K562 (cell line): Measurements from ENCODE around the gene DGCR8. TPM values are rescaled to one million over a fixed set of nuclear protein-coding genes. Genes with fewer than 3 reads are reported as not detected.

ENCODE experiments used
- ATAC-seq: fragments of 200-7000 bp; cut with Tn5 transposase; 3 replicates; pipeline ENCODE4 v1.9.1; 2020; ENCODE audit warnings: moderate library complexity
- BruUV-seq: library from RNA; stranded (reverse); fragments of 400-500 nt; replicated peaks from 2 replicates; lab custom pipeline; 2021; lab: Mats Ljungman, UMichigan
- CTCF ChIA-PET: fragments of 300-600 bp; formaldehyde crosslinking; extraction: SDS; loops from one replicate; lab custom pipeline; 2021; ENCODE audit warnings: low intra/inter-chr PET ratio; lab: Yijun Ruan, JAX
- POLR2A ChIA-PET: fragments of 300-600, 350-650 bp; sonication (Branson Sonifier 250); formaldehyde crosslinking; extraction: SDS; loops from one replicate; lab custom pipeline; 2021; ENCODE audit warnings: antibody characterized with exemption, inconsistent platforms; lab: Yijun Ruan, JAX
- DNase-seq, 4 experiments: peaks; one replicate each; pipeline versions ENCODE4 v3.0.0 to v3.0.0-alpha.2; 2011 to 2018; ENCODE audit warnings: low spot score in 3 of 4, mixed read lengths in 3 of 4; ENCODE audit errors: extremely low read depth in 1 of 4
- FAIRE-seq: peaks from 2 replicates; lab custom pipeline; 2011; peaks lifted over from hg19 to GRCh38; lab: Jason Lieb, UNC
- H2AFZ ChIP-seq: 2 replicates; pipeline ENCODE4 v1.6.0; 2011; ENCODE audit warnings: low read depth, low read length, control low read depth, inconsistent platforms
- H3K27ac ChIP-seq: fragments of 200-600 bp; 3 replicates; pipeline ENCODE4 v1.8.0; 2011; ENCODE audit warnings: low read depth, mild to moderate bottlenecking, control low read depth, inconsistent platforms, low read length, moderate library complexity, mixed read lengths; ENCODE audit errors: extremely low read depth
- H3K27me3 ChIP-seq, 2 experiments: fragments of 300-600 bp in 1 of 2; 2 replicates in 1 of 2; 3 replicates in 1 of 2; pipeline versions ENCODE4 v1.6.0 to v1.8.0; 2011; ENCODE audit warnings: inconsistent platforms in 2 of 2, low read length in 2 of 2, mild to moderate bottlenecking in 1 of 2, mixed read lengths in 1 of 2, moderate library complexity in 1 of 2; ENCODE audit not compliant: control insufficient read depth in 2 of 2, insufficient read depth in 2 of 2
- H3K36me3 ChIP-seq: fragments of 300-600 bp; 3 replicates; pipeline ENCODE4 v1.8.0; 2011; ENCODE audit warnings: mild to moderate bottlenecking, low read length, inconsistent platforms; ENCODE audit not compliant: control insufficient read depth, insufficient read depth
- H3K4me1 ChIP-seq, 2 experiments: fragments of 200-600 bp in 1 of 2; replicated peaks in 1 of 2; 2 replicates in 1 of 2; 3 replicates in 1 of 2; pipeline versions ENCODE4 v1.5.1 to v1.8.0; 2011; ENCODE audit warnings: inconsistent platforms in 2 of 2, low read length in 2 of 2, mild to moderate bottlenecking in 1 of 2, mixed read lengths in 1 of 2, moderate library complexity in 1 of 2; ENCODE audit not compliant: control insufficient read depth in 2 of 2, insufficient read depth in 2 of 2
- H3K4me2 ChIP-seq: 2 replicates; pipeline ENCODE4 v1.6.1; 2011; ENCODE audit warnings: low read length, control low read depth, inconsistent platforms, mixed read lengths; ENCODE audit not compliant: insufficient read depth
- H3K4me3 ChIP-seq: fragments of 200-600 bp; sonication (generic), shearing (Covaris generic); 2 replicates; pipeline ENCODE4 v1.5.1; 2016; ENCODE audit warnings: control low read depth, inconsistent platforms
- H3K79me2 ChIP-seq: fragments of 200-600 bp; 3 replicates; pipeline ENCODE4 v1.8.0; 2011; ENCODE audit warnings: low read length, inconsistent platforms; ENCODE audit not compliant: control insufficient read depth, insufficient read depth
- H3K9ac ChIP-seq, 2 experiments: 2 replicates each; pipeline versions ENCODE4 v1.6.0 to v1.6.1; 2011; ENCODE audit warnings: low read depth in 2 of 2, low read length in 2 of 2, control low read depth in 1 of 2, inconsistent platforms in 1 of 2, mild to moderate bottlenecking in 1 of 2, mixed read lengths in 1 of 2; ENCODE audit not compliant: insufficient read depth in 1 of 2
- H3K9me1 ChIP-seq: one replicate; pipeline ENCODE4 v1.6.0; 2011; ENCODE audit warnings: inconsistent platforms, mild to moderate bottlenecking, low read length, moderate library complexity; ENCODE audit not compliant: control insufficient read depth, insufficient read depth
- H3K9me3 ChIP-seq: replicated peaks from 2 replicates; pipeline ENCODE4 v1.5.1; 2011; ENCODE audit warnings: low read depth, low read length, inconsistent platforms; ENCODE audit not compliant: control insufficient read depth, insufficient read depth
- H4K20me1 ChIP-seq: replicated peaks from 2 replicates; pipeline ENCODE4 v1.6.1; 2011; ENCODE audit warnings: low read length, inconsistent platforms, mixed read lengths; ENCODE audit not compliant: control insufficient read depth, insufficient read depth
- ETS1 ChIP-seq: conservative IDR thresholded peaks from 2 replicates; pipeline ENCODE4 v1.6.1; 2011; ENCODE audit warnings: low read depth, mild to moderate bottlenecking, low read length; ENCODE audit not compliant: control insufficient read depth
- GTF2E2 ChIP-seq: fragments of 200-800 bp; sonication (Bioruptor generic); IDR thresholded peaks from 2 replicates; pipeline ENCODE4 v1.6.1; 2016; ENCODE audit warnings: missing genetic modification characterization, missing compliant biosample characterization
- KDM4B ChIP-seq, 2 experiments: fragments of 450-650 bp in 1 of 2; sonication (generic) in 1 of 2; IDR thresholded peaks; 2 replicates each; pipeline ENCODE4 v1.6.1; 2016 to 2017; ENCODE audit warnings: borderline replicate concordance in 2 of 2, antibody characterized with exemption in 1 of 2, low read depth in 1 of 2, mild to moderate bottlenecking in 1 of 2
- MAX ChIP-seq: sonication (generic); formaldehyde crosslinking; IDR thresholded peaks from 2 replicates; pipeline ENCODE4 v1.9.0; 2022; ENCODE audit warnings: mild to moderate bottlenecking, missing genetic modification reagents
- MXI1 ChIP-seq: IDR thresholded peaks from 2 replicates; pipeline ENCODE4 v1.6.1; 2011; ENCODE audit warnings: low read depth, mild to moderate bottlenecking, improper control_type of control experiment, low read length
- MYNN ChIP-seq, 2 experiments: sonication (generic); formaldehyde crosslinking in 1 of 2; IDR thresholded peaks; 2 replicates each; pipeline versions ENCODE4 v1.5.0 to v1.6.1; 2016 to 2020; ENCODE audit warnings: antibody characterized with exemption in 1 of 2, missing genetic modification reagents in 1 of 2
- NUFIP1 ChIP-seq: fragments of 450-650 bp; IDR thresholded peaks from 2 replicates; pipeline ENCODE4 v1.6.1; 2018; ENCODE audit not compliant: partially characterized antibody
- TEAD1 ChIP-seq, 2 experiments: fragments of 450-650 bp in 1 of 2; sonication (generic) in 1 of 2; formaldehyde crosslinking; IDR thresholded peaks; 2 replicates each; pipeline versions ENCODE4 v1.4.0 to v1.8.0; 2020 to 2022; ENCODE audit warnings: mild to moderate bottlenecking in 2 of 2, missing genetic modification reagents in 1 of 2
- THAP12 ChIP-seq: fragments of 250-450 bp; sonication (Bioruptor Pico); IDR thresholded peaks from 2 replicates; pipeline ENCODE4 v1.9.0; 2021; ENCODE audit warnings: mild to moderate bottlenecking, inconsistent platforms
- TSHZ1 ChIP-seq: fragments of 250-450 bp; sonication (Bioruptor Pico); IDR thresholded peaks from 2 replicates; pipeline ENCODE4 v1.4.0; 2020; ENCODE audit warnings: mild to moderate bottlenecking, moderate library complexity
- WGBS: fragments of 100-300 bp; shearing (Covaris generic); methylation state at CpG from one replicate; pipeline ENCODE4 v1.1.6; 2016; ENCODE audit warnings: low coverage, mixed read lengths; ENCODE audit not compliant: insufficient coverage; ENCODE audit errors: missing lambda C conversion rate; 5-methylcytosine and 5-hydroxymethylcytosine counted together
- in situ Hi-C: fragments of 300-500 bp; cut with MboI; formaldehyde crosslinking; loops from 4 replicates; pipeline ENCODE4 v1.15.0; 2018; ENCODE audit warnings: inconsistent platforms, mixed read lengths
- intact Hi-C: fragments of 100-400 bp; cut with micrococcal nuclease; formaldehyde crosslinking; loops from 2 replicates; pipeline ENCODE4 v1.14.2; 2022
- polyA plus RNA-seq, 8 experiments: library from polyadenylated mRNA; depleted of rRNA in 4 of 8; stranded (reverse) in 5 of 8; unstranded in 3 of 8; fragments of >200 nt; fragmentation: Nextera tagmentation in 2 of 8; fragmentation: Illumina TruSeq in 1 of 8; extraction: Ambion mirVana in 2 of 8; extraction: Trizol in 1 of 8; gene quantifications; 2 replicates each; pipeline versions ENCODE4 v1.2.1 to v1.2.3, GENCODE V29; 2011 to 2014; ENCODE audit warnings: inconsistent platforms in 1 of 8, missing spikeins in 1 of 8
- total RNA-seq, 7 experiments: library from RNA; depleted of rRNA in 6 of 7; stranded (reverse); fragments of >200 nt in 6 of 7; fragmentation: Illumina TruSeq in 2 of 7; extraction: Trizol in 2 of 7; gene quantifications; 2 replicates each; pipeline versions ENCODE4 v1.2.1 to v1.2.3, GENCODE V29; 2011 to 2021; ENCODE audit warnings: low replicate concordance in 1 of 7

Gene DGCR8
- total and polyA plus RNA-seq, 9 of the 15 experiments (the other 6 are each of a cell fraction or from before 2014, with no cell fraction given): 5.9 to 144 (median 80.1) TPM

GRCh38 chr22:20155330-20156041 lies 75.4 kb downstream of the DGCR8 start:
- CTCF ChIA-PET: interaction anchor here (2.0 to 5.5 kb wide), 4 partner anchors 83 to 301 kb away, joined by 17 to 126 read pairs (median 42); partner anchors contain the start of gene RTN4R
- Histone ChIP-seq H3K27me3 (peaks cover 33 to 75% of the 10 kb centered on the region in 2 experiments; a peak in 4 of 5 replicates), H3K4me2 (no peak overlapping the region), H3K9ac (peak overlapping the region in 1 of 2 experiments; percentile 29; a peak in 1 of 4 replicates), H3K79me2 (no peaks in the 10 kb centered on the region), H3K9me1 (no peaks in the 10 kb centered on the region), H3K36me3 (no peaks in the 10 kb centered on the region), H2AFZ (no peak overlapping the region), H3K4me3 (no peak overlapping the region), H4K20me1 (peaks cover 45% of the 10 kb centered on the region), H3K4me1 (peaks cover 0 to 74% of the 10 kb centered on the region in 2 experiments; a peak in 2 of 5 replicates), H3K27ac (no peak overlapping the region), H3K9me3 (no peaks in the 10 kb centered on the region)
- ATAC-seq (peak; percentile 3; the same call in 2 of the 3 replicates), FAIRE-seq (no peak), DNase-seq (peak in 2 of 4 experiments; percentile 80 to 86)
- WGBS: 3% methylated on average over 30 of the region's 30 CpGs
- POLR2A ChIA-PET: interaction anchor here (0.7 to 1.4 kb wide), 2 partner anchors 38 to 128 kb away, joined by 4 to 5 read pairs; no protein-coding TSS in a partner anchor
- in situ Hi-C loops (loop anchor here (5.0 to 25.0 kb wide), 3 partner anchors 137 to 532 kb away; no protein-coding TSS in a partner anchor), intact Hi-C loops (loop anchor here (5.0 to 10.0 kb wide), 2 partner anchors 37 to 259 kb away; no protein-coding TSS in a partner anchor)
- no TSS peak for BruUV-seq
- TF ChIP-seq KDM4B (IDR thresholded peaks at IDR 0.05; ENCODE audit: borderline replicate concordance in 2 of 2, low read depth in 1 of 2): 0 out of 4 replicates have a peak, but pooled peaks of 1 of the 2 experiments have one; percentile 13
- TF ChIP-seq TEAD1 (CRISPR knock-in tag; IDR thresholded peaks at IDR 0.05): 0 out of 4 replicates have a peak, but pooled peaks of 1 of the 2 experiments have one; percentile 42
- peak; percentile 52; the same call in 1 of the 2 replicates for TF ChIP-seq MXI1
- TF ChIP-seq MYNN (IDR thresholded peaks at IDR 0.05): peak; percentile 97
- TF ChIP-seq MYNN (CRISPR knock-in tag; IDR thresholded peaks at IDR 0.05): peak; percentile 61; the same call in 1 of the 2 replicates
- no peak for TF ChIP-seq NUFIP1
- TF ChIP-seq TSHZ1 (CRISPR knock-in tag): no peak
- peak; percentile 75 for TF ChIP-seq MAX
- peak; percentile 34; the same call in 1 of the 2 replicates for TF ChIP-seq THAP12 (CRISPR knock-in tag)
- TF ChIP-seq ETS1: 0 out of 2 replicates have a peak, but pooled peaks have one; percentile 53
- no peak for TF ChIP-seq GTF2E2 (tag)
